OCI-LY7 (cell line): ENCODE results near the gene MGAT5B.

Experiments used
- EZH2phosphoT487 ChIP-seq: fragments of 200-600 bp; sonication (generic); IDR thresholded peaks from 2 replicates; pipeline ENCODE4 v1.6.1; 2018; ENCODE audit warnings: low read depth, borderline replicate concordance, mild to moderate bottlenecking, mixed run types, antibody characterized with exemption, low read length, moderate library complexity, mixed read lengths
- TF ChIP-seq, protein P1 (sequence below): fragments of 200-600 bp; sonication (generic); conservative IDR thresholded peaks from 2 replicates; pipeline ENCODE4 v1.5.1; 2014; ENCODE audit warnings: mild to moderate bottlenecking, antibody characterized with exemption, low read length, moderate library complexity, mixed read lengths

DNA sequence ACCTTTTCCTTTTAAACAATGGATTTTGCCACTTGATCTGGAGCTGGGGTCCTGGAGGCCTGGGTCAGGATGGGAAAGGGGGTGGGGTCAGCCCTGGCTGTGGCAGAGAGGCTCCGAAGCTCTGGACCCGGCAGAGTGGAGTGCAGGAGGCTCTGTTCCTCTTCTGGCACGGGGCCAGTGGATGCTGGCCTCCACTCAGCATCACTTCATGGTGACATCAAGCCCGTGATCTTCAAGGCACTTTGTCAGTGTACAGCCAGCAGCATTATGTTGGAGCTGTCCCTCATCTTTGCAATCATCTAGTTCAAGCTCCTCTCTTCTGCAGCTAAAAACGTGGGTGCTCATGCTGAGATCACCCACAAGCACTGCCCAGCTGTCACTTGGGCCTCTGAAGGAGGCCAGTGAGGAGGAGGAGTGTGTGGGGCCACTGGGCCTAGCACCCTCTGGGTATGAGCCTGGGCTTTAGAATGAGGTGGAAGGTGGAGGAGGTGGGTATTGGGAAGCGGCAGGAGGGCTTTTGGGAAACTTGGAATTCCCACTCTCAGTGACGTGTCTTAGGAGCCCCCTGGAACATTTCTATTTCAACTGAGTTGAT, 45.9 kb upstream of the MGAT5B start:
- TF ChIP-seq, protein P1, sequence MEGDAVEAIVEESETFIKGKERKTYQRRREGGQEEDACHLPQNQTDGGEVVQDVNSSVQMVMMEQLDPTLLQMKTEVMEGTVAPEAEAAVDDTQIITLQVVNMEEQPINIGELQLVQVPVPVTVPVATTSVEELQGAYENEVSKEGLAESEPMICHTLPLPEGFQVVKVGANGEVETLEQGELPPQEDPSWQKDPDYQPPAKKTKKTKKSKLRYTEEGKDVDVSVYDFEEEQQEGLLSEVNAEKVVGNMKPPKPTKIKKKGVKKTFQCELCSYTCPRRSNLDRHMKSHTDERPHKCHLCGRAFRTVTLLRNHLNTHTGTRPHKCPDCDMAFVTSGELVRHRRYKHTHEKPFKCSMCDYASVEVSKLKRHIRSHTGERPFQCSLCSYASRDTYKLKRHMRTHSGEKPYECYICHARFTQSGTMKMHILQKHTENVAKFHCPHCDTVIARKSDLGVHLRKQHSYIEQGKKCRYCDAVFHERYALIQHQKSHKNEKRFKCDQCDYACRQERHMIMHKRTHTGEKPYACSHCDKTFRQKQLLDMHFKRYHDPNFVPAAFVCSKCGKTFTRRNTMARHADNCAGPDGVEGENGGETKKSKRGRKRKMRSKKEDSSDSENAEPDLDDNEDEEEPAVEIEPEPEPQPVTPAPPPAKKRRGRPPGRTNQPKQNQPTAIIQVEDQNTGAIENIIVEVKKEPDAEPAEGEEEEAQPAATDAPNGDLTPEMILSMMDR: no peak
- no peak for TF ChIP-seq EZH2phosphoT487
